Measurements from ENCODE around the gene DDI1.

Gene DDI1

GRCh38 chr11:104086621-104087020 lies 50.2 kb downstream of the DDI1 start:
- no peak for DNase-seq
